GOT3 (cell line): ENCODE measurements around the gene DLL4.
"Not testable (repeated sequence)": the region's sequence is repeated elsewhere in the genome, so short reads cannot be mapped to it uniquely, and the experiment has no call there.

ENCODE experiments used
- DNase-seq: peaks from one replicate; lab custom pipeline; 2025; ENCODE audit warnings: mixed read lengths; lab: John Stamatoyannopoulos, UW

DLL4 gene

GRCh38 chr15:40958723-40959122 is 29.6 kb downstream of the DLL4 start:
- no peak for DNase-seq

GRCh38 chr15:40959331-40960141 is 30.4 kb downstream of the DLL4 start:
- DNase-seq = no peak

DNA sequence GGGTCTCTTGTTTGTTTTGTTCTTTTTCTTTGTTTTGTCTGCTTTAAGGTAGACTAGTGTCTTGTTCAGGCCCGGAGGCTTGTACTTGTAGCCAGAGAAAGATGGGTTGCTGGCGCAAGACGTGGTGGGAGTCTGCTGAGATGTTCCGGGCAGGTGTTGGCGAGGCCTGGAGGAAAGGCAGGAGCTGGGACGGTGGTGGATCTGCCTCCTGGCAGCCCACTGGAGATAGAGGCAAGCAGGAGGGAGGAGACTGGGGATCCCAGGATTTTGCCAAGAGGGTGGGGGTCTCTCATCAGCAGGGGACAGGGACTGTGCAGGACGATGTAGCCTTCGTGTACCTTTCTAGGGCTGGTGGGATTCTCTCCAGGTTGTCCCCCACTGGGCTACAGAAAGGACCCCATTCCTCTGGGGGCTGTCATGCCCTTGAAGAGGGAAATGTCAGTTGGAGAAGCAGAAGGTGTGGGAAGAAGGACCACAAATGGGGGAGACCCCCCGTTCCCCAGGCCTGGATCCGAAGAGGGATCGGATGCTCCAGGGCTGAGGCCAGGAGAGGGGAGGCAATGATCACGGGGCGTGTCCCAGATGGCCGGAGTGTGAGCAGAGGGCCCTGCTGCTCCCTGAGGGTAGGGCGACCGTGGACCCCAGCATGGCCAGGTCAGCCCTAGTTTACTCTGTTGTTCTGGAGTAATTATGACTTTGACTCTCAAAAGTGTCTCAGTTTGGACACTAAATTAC is 31.2 kb downstream of the DLL4 start:
- DNase-seq = no peak

DNA sequence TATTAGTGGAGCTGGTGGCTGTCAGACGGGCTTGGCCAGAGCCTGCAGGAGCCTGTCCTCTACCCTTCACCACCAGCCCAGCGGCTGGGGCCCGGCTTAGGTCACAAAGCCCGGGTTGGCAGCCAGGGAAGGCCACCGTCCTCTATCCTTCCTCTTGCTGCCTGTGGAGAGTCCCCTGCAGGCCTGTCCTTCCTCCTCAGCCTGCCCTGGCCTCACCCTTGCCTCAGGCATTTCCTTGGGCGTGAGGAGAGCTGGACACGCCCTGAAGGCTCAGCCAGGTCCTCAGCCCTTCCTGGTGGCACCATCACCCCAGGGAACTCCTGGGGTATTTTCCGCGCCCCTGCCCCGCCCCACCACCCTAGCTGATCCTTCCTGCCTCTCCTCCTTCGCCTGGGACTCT is 31.8 kb downstream of the DLL4 start:
- no peak for DNase-seq

DNA sequence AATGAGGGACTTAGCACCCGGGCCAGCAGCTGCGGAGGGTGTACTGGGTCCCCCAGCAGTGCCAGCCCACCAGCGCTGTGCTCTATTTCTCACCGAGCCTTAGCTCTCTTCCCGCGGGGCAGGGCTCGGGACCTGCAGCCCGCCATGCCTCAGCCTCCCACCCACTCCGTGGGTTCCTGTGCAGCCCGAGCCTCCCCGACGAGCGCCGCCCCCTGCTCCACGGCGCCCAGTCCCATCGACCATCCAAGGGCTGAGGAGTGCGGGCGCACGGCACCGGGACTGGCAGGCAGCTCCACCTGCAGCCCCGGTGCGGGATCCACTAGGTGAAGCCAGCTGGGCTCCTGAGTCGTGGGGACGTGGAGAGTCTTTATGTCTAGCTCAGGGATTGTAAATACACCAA is 32.6 kb downstream of the DLL4 start:
- not testable (repeated sequence) for DNase-seq

GRCh38 chr15:40962317-40962716 is 33.2 kb downstream of the DLL4 start:
- DNase-seq = not testable (repeated sequence)

DNA sequence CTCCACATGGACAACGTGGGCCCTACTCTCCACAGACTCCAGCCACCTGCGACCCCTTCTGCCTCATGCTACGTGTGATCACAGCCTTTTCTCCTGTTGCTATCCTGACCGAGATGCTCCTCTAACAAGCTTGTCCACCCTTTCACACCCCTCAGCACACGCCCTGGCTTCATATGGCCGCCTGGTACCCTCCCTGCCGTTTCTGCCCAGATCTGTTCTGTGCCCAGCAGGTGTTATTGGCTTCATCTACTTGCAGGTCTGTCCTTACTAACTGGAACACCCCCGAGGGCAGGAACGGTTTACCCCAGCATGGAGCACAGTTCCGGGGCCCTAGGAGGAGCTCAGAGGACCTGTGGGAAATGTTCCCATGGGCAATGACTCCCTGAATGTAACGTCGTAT is 34.1 kb downstream of the DLL4 start:
- no peak for DNase-seq

- no peak for DNase-seq
These were observed 34.9 kb downstream of the DLL4 start for GRCh38 chr15:40964006-40964405.

GRCh38 chr15:40964634-40965033 is 35.5 kb downstream of the DLL4 start:
- DNase-seq = no peak

GRCh38 chr15:40968290-40969085 is 39.3 kb downstream of the DLL4 start:
- DNase-seq = no peak

DNA sequence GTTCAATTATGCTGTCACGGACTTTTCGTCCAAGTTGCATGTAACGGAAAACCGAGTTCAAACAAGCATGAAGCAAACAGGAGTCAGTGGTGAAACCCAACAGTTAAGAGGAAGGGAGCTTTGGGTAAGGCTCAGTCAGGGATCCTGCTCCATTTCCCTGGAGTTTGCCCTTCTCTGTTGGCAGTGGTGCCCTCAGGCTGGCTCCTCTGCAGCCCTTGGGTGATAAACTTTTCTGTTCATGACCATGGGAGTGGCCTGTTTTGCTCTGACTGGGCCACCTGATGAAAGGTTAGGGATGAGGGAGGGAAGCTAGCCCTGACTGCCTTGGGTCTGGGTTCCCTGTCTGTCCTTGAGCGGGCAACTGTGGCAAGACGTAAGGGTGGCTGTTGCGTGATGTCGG is 40.2 kb downstream of the DLL4 start:
- DNase-seq = no peak

GRCh38 chr15:40974879-40975278 is 45.7 kb downstream of the DLL4 start:
- no peak for DNase-seq

DNA sequence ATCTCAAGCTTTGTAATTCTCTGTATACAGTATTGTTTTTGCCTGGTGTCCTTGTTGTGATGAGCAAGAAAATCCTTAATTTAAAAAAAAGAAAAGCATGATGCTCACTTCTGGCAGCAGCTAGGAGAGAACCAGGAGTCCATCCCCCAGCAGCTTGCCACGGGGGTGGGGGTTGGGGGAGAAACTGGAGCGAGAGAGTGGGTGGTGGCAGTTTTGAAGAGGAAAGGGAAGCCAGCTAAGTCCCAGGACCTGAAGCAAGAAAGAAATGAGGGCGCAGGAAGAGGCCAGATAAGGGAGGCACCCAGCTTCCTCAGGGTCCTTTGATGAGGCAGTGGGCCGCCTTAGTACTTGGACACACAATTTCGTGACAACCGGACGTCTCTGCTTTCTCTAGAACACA is 47.7 kb downstream of the DLL4 start:
- DNase-seq = no peak

- no peak for DNase-seq
These were observed 49.0 kb downstream of the DLL4 start for GRCh38 chr15:40978141-40978540.

DNA sequence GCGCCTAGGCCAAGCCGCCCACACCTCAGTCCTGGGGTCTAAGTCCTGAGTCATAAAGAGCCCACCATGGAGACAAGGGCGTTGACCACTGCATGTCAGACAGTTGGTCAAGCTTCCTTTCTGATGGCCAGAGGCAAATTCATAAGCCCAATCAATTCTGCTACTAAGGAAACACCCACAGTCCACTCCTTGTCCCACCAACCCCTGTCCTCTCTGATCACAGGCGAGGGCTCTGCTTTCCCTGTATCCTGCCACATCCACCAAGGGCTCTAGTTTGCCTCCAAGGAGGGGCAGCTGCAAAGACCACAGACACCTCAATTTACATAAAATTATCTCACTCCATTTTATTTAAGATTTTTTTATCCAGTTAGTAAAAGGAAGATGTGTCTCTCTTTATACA is 49.4 kb downstream of the DLL4 start:
- no peak for DNase-seq

GRCh38 chr15:40981186-40981585 is 52.0 kb downstream of the DLL4 start:
- DNase-seq = no peak

GRCh38 chr15:40982855-40983254 is 53.7 kb downstream of the DLL4 start:
- DNase-seq = no peak

DNA sequence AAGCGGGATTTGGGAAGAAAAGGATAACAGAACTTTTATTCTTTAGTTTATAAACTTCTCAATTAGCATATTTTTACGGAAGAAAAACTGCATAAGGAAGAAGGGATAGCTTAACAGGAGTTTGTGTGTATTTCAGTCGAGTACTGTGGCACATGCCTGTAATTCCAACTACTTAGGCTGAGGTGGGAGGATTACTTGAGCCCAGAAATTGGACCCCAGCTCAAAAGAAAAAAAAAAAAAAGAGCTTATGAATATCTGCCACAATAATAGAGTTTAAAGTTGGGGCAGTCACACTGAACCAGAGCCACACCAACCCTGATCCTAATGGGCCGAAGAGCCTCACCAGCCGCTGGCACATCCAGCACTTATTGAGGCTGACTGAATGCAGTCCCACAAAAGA is 55.3 kb downstream of the DLL4 start:
- DNase-seq = no peak

DNA sequence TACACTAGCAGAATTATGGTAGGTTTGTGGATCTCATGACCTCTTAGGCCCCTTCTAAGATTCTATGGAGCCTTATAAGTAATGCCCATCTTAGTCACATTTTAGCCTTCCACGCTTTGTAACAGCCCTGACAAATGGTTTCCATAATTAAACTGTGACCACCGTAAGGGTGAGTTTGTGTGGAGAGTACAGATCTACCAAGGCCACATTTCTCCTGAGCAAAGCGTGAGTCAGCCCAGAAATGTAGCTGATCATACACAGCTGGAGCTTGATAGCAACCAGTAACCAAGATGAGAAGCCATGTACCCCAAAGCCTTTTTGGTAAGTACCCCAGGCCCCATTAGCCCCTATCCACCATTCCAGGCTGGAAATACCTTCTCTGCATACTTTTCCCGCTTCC is 55.8 kb downstream of the DLL4 start:
- DNase-seq = no peak

GRCh38 chr15:40985541-40986330 is 56.6 kb downstream of the DLL4 start:
- DNase-seq = no peak

DNA sequence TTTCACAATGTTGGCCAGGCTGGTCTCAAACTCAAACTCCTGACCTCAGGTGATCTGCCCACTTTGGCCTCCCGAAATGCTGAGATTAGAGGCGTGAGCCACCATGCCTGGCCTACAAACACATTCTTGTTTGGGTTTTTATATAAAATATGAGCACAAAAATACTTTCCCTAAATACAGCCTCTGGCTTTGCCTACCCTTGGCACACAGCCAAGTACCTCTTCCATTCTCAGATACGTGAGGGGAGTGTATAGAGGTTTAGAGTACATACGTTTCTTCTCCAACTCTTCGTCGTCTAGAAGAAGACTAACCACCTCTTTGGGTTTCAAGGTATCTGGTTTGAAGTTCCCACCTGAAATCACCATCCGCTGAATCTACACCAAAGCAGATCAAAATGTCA is 57.7 kb downstream of the DLL4 start:
- DNase-seq = no peak

GRCh38 chr15:40988156-40988555 is 59.0 kb downstream of the DLL4 start:
- DNase-seq = no peak
